Liver (tissue), 9 donors: Measurements from ENCODE around the gene C1QTNF3. TPM values are rescaled to one million over a fixed set of nuclear protein-coding genes. Genes with fewer than 3 reads are reported as not detected.

Experiments used
- DNase-seq: peaks from one replicate; pipeline ENCODE4 v3.0.0-alpha.2; 2017; ENCODE audit warnings: low spot score
- H3K27ac ChIP-seq, 2 donors: one replicate each; pipeline ENCODE4 v1.7.0; 2013; ENCODE audit warnings: inconsistent platforms in 2 of 2, low read length in 2 of 2, control low read depth in 1 of 2, low read depth in 1 of 2, mild to moderate bottlenecking in 1 of 2
- H3K27me3 ChIP-seq, 4 donors: one replicate each; pipeline versions ENCODE4 v1.6.1 to v1.7.0; 2013; ENCODE audit warnings: low read length in 3 of 4, inconsistent platforms in 1 of 4, mild to moderate bottlenecking in 1 of 4, moderate library complexity in 1 of 4; ENCODE audit not compliant: control insufficient read depth in 4 of 4, insufficient read depth in 4 of 4
- H3K36me3 ChIP-seq, 4 donors: one replicate each; pipeline versions ENCODE4 v1.6.1 to v1.7.0; 2013; ENCODE audit warnings: low read length in 3 of 4, mild to moderate bottlenecking in 3 of 4, low read depth in 1 of 4, moderate library complexity in 1 of 4; ENCODE audit not compliant: control insufficient read depth in 4 of 4, insufficient read depth in 3 of 4
- H3K4me1 ChIP-seq, 4 donors: one replicate each; pipeline versions ENCODE4 v1.6.1 to v1.7.0; 2013; ENCODE audit warnings: low read length in 3 of 4, mild to moderate bottlenecking in 3 of 4, moderate library complexity in 1 of 4; ENCODE audit not compliant: control insufficient read depth in 4 of 4, insufficient read depth in 4 of 4
- H3K4me3 ChIP-seq, 3 donors: one replicate each; pipeline versions ENCODE4 v1.6.1 to v1.7.0; 2013; ENCODE audit warnings: low read length in 3 of 3, control low read depth in 1 of 3, low read depth in 1 of 3, mild to moderate bottlenecking in 1 of 3
- H3K9ac ChIP-seq, 2 donors: one replicate each; pipeline ENCODE4 v1.7.0; 2013; ENCODE audit warnings: low read length in 2 of 2, mild to moderate bottlenecking in 2 of 2, moderate library complexity in 2 of 2, control low read depth in 1 of 2, low read depth in 1 of 2
- H3K9me3 ChIP-seq, 4 donors: one replicate each; pipeline versions ENCODE4 v1.6.1 to v1.7.0; 2013; ENCODE audit warnings: low read length in 3 of 4; ENCODE audit not compliant: control insufficient read depth in 4 of 4
- EGR1 ChIP-seq, 2 donors: IDR thresholded peaks; 2 replicates each; pipeline ENCODE4 v1.6.1; 2016 to 2018; ENCODE audit warnings: antibody characterized with exemption in 2 of 2, low read depth in 2 of 2
- FOXA1 ChIP-seq: IDR thresholded peaks from 2 replicates; pipeline ENCODE4 v1.6.1; 2016; ENCODE audit warnings: antibody characterized with exemption
- FOXA2 ChIP-seq: IDR thresholded peaks from 2 replicates; pipeline ENCODE4 v1.6.1; 2016; ENCODE audit warnings: antibody characterized with exemption
- GABPA ChIP-seq, 2 donors: IDR thresholded peaks in 1 of 2; conservative IDR thresholded peaks in 1 of 2; 2 replicates each; pipeline ENCODE4 v1.6.1; 2016; ENCODE audit warnings: antibody characterized with exemption in 2 of 2, mild to moderate bottlenecking in 1 of 2, moderate library complexity in 1 of 2
- HNF4A ChIP-seq, 2 donors: conservative IDR thresholded peaks; 2 replicates each; pipeline ENCODE4 v1.6.1; 2016; ENCODE audit warnings: antibody characterized with exemption in 2 of 2, mild to moderate bottlenecking in 2 of 2
- HNF4G ChIP-seq: IDR thresholded peaks from 2 replicates; pipeline ENCODE4 v1.6.1; 2016; ENCODE audit warnings: antibody characterized with exemption
- JUND ChIP-seq, 2 donors: IDR thresholded peaks; 2 replicates each; pipeline ENCODE4 v1.6.1; 2016; ENCODE audit warnings: antibody characterized with exemption in 2 of 2
- MAX ChIP-seq: IDR thresholded peaks from 2 replicates; pipeline ENCODE4 v1.6.1; 2016; ENCODE audit warnings: antibody characterized with exemption
- NR2F2 ChIP-seq: IDR thresholded peaks from 2 replicates; pipeline ENCODE4 v1.6.1; 2016; ENCODE audit warnings: antibody characterized with exemption
- RAD21 ChIP-seq, 2 donors: IDR thresholded peaks; 2 replicates each; pipeline ENCODE4 v1.6.1; 2016; ENCODE audit warnings: antibody characterized with exemption in 2 of 2, mild to moderate bottlenecking in 2 of 2
- RXRA ChIP-seq, 2 donors: IDR thresholded peaks; 2 replicates each; pipeline ENCODE4 v1.6.1; 2017 to 2018; ENCODE audit warnings: antibody characterized with exemption in 2 of 2, mild to moderate bottlenecking in 1 of 2
- SP1 ChIP-seq: IDR thresholded peaks from 2 replicates; pipeline ENCODE4 v1.6.1; 2018; ENCODE audit warnings: antibody characterized with exemption, mild to moderate bottlenecking
- TAF1 ChIP-seq: conservative IDR thresholded peaks from 2 replicates; pipeline ENCODE4 v1.6.1; 2016; ENCODE audit warnings: antibody characterized with exemption, mild to moderate bottlenecking
- YY1 ChIP-seq: IDR thresholded peaks from 2 replicates; pipeline ENCODE4 v1.6.1; 2016; ENCODE audit warnings: antibody characterized with exemption, mild to moderate bottlenecking
- WGBS: extraction: QIAGEN DNeasy Blood & Tissue Kit; methylation state at CpG from one replicate; pipeline ENCODE4 v1.1.7; 2013; 5-methylcytosine and 5-hydroxymethylcytosine counted together
- polyA plus RNA-seq, 2 donors: library from polyadenylated mRNA; stranded (reverse) in 1 of 2; unstranded in 1 of 2; fragments of 200-250 nt in 1 of 2; fragments of >200 nt in 1 of 2; fragmentation: Nextera tagmentation in 1 of 2; extraction: Ambion mirVana in 1 of 2; gene quantifications; one replicate each; pipeline versions ENCODE4 v1.2.1 to v1.2.3, GENCODE V29; 2013 to 2015
- total RNA-seq, 2 donors: library from RNA; depleted of rRNA; stranded (reverse); fragments of >200 nt; gene quantifications; one replicate each; pipeline ENCODE4 v1.2.3, GENCODE V29; 2014
- TF ChIP-seq, protein P1 (sequence below): IDR thresholded peaks from 2 replicates; pipeline ENCODE4 v1.6.1; 2016; ENCODE audit warnings: antibody characterized with exemption, mild to moderate bottlenecking
- TF ChIP-seq, protein P2 (sequence below): IDR thresholded peaks from 2 replicates; pipeline ENCODE4 v1.6.1; 2016; ENCODE audit warnings: antibody characterized with exemption
- TF ChIP-seq, protein P3 (sequence below): fragments of 150-350 bp; IDR thresholded peaks from 2 replicates; pipeline ENCODE4 v1.5.1; 2017; ENCODE audit warnings: improper control_type of control experiment, low read depth, low read length; ENCODE audit not compliant: missing input control
- TF ChIP-seq, protein P4 (sequence below): IDR thresholded peaks from 2 replicates; pipeline ENCODE4 v1.6.1; 2016; ENCODE audit warnings: antibody characterized with exemption
- donor health status: healthy.
- donor health status: healthy.
- donor health status: healthy.
- donor health status: healthy.
- donor health status: healthy.

The C1QTNF3 gene
- total and polyA plus RNA-seq, 4 donors = 0.81 to 6.2 (median 2.5) TPM

GRCh38 chr5:34034534-34035327 is 8.3 kb downstream of the C1QTNF3 start:
- Histone ChIP-seq H3K4me1 (peaks cover 15 to 38% (median 22%) of the 10 kb centered on the region in 4 donors), H3K9ac (no peak overlapping the region)
- no peak for DNase-seq

More at GRCh38 chr5:34034534-34035327, 8.3 kb downstream of the C1QTNF3 start:
- H3K9me3 ChIP-seq = no peaks in the 10 kb centered on the region
- TF ChIP-seq FOXA2 (peak; percentile 68), HNF4G (no peak), NR2F2 (no peak), RAD21 (IDR thresholded peaks at IDR 0.05) (peak; percentile 22 to 29), JUND (IDR thresholded peaks at IDR 0.05) (peak in 1 of 2 donors; percentile 25), TAF1 (no peak), FOXA1 (peak; percentile 41), YY1 (peak; percentile 77), HNF4A (conservative IDR thresholded peaks at IDR 0.05) (peak; percentile 68 to 77), EGR1 (IDR thresholded peaks at IDR 0.05; ENCODE audit: low read depth in 2 of 2) (peak in 1 of 2 donors; percentile 20), MAX (no peak), SP1 (peak; percentile 71), RXRA (IDR thresholded peaks at IDR 0.05) (peak; percentile 61 to 76), GABPA (IDR thresholded peaks at IDR 0.05 in 1 of 2, conservative IDR thresholded peaks at IDR 0.05 in 1 of 2) (peak in 1 of 2 donors; percentile 50)
- TF ChIP-seq, protein P1, sequence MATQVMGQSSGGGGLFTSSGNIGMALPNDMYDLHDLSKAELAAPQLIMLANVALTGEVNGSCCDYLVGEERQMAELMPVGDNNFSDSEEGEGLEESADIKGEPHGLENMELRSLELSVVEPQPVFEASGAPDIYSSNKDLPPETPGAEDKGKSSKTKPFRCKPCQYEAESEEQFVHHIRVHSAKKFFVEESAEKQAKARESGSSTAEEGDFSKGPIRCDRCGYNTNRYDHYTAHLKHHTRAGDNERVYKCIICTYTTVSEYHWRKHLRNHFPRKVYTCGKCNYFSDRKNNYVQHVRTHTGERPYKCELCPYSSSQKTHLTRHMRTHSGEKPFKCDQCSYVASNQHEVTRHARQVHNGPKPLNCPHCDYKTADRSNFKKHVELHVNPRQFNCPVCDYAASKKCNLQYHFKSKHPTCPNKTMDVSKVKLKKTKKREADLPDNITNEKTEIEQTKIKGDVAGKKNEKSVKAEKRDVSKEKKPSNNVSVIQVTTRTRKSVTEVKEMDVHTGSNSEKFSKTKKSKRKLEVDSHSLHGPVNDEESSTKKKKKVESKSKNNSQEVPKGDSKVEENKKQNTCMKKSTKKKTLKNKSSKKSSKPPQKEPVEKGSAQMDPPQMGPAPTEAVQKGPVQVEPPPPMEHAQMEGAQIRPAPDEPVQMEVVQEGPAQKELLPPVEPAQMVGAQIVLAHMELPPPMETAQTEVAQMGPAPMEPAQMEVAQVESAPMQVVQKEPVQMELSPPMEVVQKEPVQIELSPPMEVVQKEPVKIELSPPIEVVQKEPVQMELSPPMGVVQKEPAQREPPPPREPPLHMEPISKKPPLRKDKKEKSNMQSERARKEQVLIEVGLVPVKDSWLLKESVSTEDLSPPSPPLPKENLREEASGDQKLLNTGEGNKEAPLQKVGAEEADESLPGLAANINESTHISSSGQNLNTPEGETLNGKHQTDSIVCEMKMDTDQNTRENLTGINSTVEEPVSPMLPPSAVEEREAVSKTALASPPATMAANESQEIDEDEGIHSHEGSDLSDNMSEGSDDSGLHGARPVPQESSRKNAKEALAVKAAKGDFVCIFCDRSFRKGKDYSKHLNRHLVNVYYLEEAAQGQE = no peak
- TF ChIP-seq, protein P2, sequence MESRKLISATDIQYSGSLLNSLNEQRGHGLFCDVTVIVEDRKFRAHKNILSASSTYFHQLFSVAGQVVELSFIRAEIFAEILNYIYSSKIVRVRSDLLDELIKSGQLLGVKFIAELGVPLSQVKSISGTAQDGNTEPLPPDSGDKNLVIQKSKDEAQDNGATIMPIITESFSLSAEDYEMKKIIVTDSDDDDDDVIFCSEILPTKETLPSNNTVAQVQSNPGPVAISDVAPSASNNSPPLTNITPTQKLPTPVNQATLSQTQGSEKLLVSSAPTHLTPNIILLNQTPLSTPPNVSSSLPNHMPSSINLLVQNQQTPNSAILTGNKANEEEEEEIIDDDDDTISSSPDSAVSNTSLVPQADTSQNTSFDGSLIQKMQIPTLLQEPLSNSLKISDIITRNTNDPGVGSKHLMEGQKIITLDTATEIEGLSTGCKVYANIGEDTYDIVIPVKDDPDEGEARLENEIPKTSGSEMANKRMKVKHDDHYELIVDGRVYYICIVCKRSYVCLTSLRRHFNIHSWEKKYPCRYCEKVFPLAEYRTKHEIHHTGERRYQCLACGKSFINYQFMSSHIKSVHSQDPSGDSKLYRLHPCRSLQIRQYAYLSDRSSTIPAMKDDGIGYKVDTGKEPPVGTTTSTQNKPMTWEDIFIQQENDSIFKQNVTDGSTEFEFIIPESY = peak; percentile 61
- TF ChIP-seq, protein P3, sequence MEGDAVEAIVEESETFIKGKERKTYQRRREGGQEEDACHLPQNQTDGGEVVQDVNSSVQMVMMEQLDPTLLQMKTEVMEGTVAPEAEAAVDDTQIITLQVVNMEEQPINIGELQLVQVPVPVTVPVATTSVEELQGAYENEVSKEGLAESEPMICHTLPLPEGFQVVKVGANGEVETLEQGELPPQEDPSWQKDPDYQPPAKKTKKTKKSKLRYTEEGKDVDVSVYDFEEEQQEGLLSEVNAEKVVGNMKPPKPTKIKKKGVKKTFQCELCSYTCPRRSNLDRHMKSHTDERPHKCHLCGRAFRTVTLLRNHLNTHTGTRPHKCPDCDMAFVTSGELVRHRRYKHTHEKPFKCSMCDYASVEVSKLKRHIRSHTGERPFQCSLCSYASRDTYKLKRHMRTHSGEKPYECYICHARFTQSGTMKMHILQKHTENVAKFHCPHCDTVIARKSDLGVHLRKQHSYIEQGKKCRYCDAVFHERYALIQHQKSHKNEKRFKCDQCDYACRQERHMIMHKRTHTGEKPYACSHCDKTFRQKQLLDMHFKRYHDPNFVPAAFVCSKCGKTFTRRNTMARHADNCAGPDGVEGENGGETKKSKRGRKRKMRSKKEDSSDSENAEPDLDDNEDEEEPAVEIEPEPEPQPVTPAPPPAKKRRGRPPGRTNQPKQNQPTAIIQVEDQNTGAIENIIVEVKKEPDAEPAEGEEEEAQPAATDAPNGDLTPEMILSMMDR = no peak
- TF ChIP-seq, protein P4, sequence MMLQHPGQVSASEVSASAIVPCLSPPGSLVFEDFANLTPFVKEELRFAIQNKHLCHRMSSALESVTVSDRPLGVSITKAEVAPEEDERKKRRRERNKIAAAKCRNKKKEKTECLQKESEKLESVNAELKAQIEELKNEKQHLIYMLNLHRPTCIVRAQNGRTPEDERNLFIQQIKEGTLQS = no peak
- no peaks in the 10 kb centered on the region for H3K36me3 ChIP-seq
- no peak overlapping the region for H3K4me3 ChIP-seq
- WGBS = 77% methylated on average over 4 of the region's 4 CpGs
- H3K27ac ChIP-seq = peak overlapping the region; percentile 69 to 87
- H3K27me3 ChIP-seq = no peaks in the 10 kb centered on the region
